ENCODE measurements around the gene GFI1B.

- TF ChIP-seq CTCF (IDR thresholded peaks at IDR 0.05; ENCODE audit: low read depth, low read length), result no peak
- TF ChIP-seq MAX (IDR thresholded peaks at IDR 0.05; ENCODE audit: low read depth, low read length), result no peak
- TF ChIP-seq POLR2A (IDR thresholded peaks at IDR 0.05; ENCODE audit: extremely low read depth, insufficient read length), result no peak
- no peak for TF ChIP-seq MYC (IDR thresholded peaks at IDR 0.05; ENCODE audit: low read depth, low read length)
These were observed 31.6 kb downstream of the GFI1B start for GRCh38 chr9:133009906-133010582.

Data from NB4 (cell line).